MV-4-11 (cell line): ENCODE data around the gene UBE4B.
A peak's percentile ranks its signal among the peaks of the same experiment; 100 is the strongest.
"Not testable (repeated sequence)": the region's sequence is repeated elsewhere in the genome, so short reads cannot be mapped to it uniquely, and the experiment has no call there.

Experiments
- DNase-seq: peaks from one replicate; lab custom pipeline; 2025; lab: John Stamatoyannopoulos, UW

The UBE4B gene

GRCh38 chr1:10210841-10211804, 178.4 kb downstream of the UBE4B start:
- no peak for DNase-seq

DNA sequence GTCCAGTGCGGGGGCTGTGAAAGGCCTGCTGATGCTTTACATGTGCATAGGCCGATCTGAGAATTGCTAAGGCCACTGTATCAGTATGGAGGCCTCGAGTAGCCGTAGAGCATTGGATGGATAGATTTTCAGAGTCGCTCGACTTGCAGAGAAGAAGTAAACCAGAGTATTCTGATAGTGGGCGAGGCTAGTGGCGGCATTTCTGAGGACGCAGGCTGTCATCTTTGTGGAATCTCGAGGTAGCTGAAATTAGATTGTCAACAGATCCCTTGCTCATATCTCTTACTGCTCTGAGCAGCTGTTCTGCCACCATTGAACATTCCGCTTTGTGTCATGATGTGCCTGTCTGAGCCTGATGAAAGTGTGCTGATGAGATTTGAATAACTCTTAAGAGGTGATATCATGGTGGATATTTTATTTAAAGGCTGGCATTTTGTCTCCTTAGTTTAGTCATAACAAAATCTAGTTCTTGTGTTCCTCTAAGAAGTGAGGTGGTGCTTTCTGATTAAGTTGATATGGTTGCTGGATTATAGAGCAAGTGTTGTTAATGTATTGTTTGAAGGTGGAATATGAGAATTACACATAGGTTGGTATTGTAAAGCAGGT, 179.2 kb downstream of the UBE4B start:
- DNase-seq, result no peak

- DNase-seq, result no peak
Measured at GRCh38 chr1:10212476-10212875, 179.7 kb downstream of the UBE4B start.

DNA sequence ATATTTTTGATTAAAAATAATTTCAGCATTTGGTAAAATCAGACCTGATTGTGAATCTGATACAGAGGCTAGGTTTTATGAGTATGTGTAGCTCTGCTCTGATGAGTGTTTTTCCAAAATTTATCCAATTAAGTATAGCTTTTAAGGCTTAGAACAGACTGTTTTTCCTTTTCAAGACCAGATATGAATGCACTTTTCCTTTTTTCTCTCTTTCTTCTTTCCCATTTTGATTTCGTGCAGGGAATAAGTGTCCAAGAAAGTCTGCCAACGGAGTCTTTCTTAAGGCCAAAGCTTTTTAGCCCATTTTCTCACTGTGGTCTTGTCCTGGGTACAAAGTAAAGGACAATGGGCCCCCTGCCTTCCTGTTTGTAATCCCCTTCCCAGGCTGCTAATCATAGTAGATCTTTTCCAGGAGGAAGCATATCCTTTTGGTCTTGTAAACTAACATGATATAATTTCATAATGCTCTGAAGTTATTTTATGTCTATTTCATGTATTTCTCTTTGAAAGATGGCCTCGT, 180.5 kb downstream of the UBE4B start:
- no peak for DNase-seq

- DNase-seq, result peak; percentile 18
Measured at GRCh38 chr1:10216090-10216749, 183.5 kb downstream of the UBE4B start.

GRCh38 chr1:10217748-10218441, 185.1 kb downstream of the UBE4B start:
- DNase-seq, result peak; percentile 82

GRCh38 chr1:10220200-10220599, 187.4 kb downstream of the UBE4B start:
- no peak for DNase-seq

GRCh38 chr1:10220657-10221056, 187.9 kb downstream of the UBE4B start:
- not testable (repeated sequence) for DNase-seq

DNA sequence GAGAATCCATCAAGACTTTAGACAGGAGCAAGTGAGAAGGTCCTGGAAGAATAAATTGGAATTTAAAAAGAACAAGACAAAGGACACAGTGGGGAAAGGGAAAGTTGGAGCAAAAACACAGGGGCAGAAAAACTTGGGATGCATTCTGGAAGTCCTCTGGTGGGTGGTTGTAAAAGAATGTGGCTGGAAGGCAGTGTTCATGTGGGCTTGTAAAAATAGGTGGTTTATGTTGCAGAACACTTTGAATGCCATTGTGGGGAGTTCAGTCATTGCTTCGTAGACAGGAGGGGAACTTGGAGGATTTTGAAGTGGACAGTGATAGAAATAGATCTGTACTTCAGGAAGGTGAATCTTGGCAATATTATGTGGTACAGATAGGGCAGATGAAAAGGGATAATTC, 192.8 kb downstream of the UBE4B start:
- DNase-seq, result no peak

GRCh38 chr1:10228528-10228927, 195.8 kb downstream of the UBE4B start:
- no peak for DNase-seq

GRCh38 chr1:10229903-10230302, 197.1 kb downstream of the UBE4B start:
- DNase-seq, result no peak
